ENCODE measurements around the gene GALNT10.

Gene GALNT10

DNA sequence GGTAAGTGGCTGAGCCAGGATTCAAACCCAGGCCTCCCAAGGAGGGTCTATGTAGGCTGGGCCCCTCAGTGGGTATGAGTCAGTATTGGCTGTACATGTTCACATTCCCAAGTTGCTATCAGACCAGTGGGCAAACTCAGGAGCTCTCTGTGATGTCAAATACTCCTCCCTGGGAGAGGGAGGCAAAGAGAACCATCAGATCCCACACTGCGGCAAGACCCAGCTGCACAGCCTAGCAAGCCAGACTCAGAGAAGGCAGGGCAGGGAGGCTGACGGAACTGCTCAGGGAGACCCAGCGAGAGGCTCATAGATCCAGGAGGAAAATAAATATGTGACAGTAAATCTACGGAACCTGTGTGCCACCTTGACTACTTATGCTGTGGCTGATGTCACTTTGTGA is 212.7 kb downstream of the GALNT10 start:
- Histone ChIP-seq H3K36me3 (no peaks in the 10 kb centered on the region), H3K27ac (no peak overlapping the region), H3K9me3 (ENCODE audit: severe bottlenecking) (no peaks in the 10 kb centered on the region), H3K27me3 (ENCODE audit: insufficient read depth, low read depth, severe bottlenecking) (no peaks in the 10 kb centered on the region), H3K4me3 (ENCODE audit: low read depth, low read length) (no peak overlapping the region)
- TF ChIP-seq, protein P1, sequence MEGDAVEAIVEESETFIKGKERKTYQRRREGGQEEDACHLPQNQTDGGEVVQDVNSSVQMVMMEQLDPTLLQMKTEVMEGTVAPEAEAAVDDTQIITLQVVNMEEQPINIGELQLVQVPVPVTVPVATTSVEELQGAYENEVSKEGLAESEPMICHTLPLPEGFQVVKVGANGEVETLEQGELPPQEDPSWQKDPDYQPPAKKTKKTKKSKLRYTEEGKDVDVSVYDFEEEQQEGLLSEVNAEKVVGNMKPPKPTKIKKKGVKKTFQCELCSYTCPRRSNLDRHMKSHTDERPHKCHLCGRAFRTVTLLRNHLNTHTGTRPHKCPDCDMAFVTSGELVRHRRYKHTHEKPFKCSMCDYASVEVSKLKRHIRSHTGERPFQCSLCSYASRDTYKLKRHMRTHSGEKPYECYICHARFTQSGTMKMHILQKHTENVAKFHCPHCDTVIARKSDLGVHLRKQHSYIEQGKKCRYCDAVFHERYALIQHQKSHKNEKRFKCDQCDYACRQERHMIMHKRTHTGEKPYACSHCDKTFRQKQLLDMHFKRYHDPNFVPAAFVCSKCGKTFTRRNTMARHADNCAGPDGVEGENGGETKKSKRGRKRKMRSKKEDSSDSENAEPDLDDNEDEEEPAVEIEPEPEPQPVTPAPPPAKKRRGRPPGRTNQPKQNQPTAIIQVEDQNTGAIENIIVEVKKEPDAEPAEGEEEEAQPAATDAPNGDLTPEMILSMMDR (IDR thresholded peaks at IDR 0.05; ENCODE audit: low read depth, low read length), result no peak
- DNase-seq, result no peak

DNA sequence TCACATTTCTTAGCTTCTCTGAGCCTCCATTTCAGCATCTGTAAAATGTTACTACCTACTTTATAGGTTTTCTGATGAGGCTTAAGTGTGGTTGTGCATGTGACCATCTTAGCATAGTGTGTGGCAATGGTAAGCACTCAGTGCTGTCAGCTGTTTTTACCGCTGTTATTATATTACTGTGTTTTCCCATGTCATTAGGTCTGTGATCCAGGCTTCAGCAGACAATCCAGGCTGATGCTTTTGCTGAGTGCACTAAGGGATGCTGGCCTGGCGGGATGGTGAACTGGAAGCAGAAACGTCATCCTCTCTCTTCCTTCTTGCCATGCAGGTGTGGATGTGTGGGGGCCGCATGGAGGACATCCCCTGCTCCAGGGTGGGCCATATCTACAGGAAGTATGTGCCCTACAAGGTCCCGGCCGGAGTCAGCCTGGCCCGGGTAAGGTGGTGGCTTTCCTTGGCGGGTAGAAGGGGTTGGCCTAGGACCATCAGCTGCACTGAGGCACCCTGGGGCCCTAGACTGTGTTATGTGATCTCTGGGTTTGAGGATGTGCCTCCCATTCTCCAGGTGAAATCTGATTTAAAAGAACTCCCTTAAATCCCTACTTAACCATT is 213.3 kb downstream of the GALNT10 start:
- TF ChIP-seq, protein P1 (IDR thresholded peaks at IDR 0.05; ENCODE audit: low read depth, low read length), result no peak
- Histone ChIP-seq H3K27ac (no peak overlapping the region), H3K4me3 (ENCODE audit: low read depth, low read length) (no peak overlapping the region), H3K36me3 (no peaks in the 10 kb centered on the region), H3K27me3 (ENCODE audit: insufficient read depth, low read depth, severe bottlenecking) (no peaks in the 10 kb centered on the region), H3K9me3 (ENCODE audit: severe bottlenecking) (no peaks in the 10 kb centered on the region)
- DNase-seq, result no peak

DNA sequence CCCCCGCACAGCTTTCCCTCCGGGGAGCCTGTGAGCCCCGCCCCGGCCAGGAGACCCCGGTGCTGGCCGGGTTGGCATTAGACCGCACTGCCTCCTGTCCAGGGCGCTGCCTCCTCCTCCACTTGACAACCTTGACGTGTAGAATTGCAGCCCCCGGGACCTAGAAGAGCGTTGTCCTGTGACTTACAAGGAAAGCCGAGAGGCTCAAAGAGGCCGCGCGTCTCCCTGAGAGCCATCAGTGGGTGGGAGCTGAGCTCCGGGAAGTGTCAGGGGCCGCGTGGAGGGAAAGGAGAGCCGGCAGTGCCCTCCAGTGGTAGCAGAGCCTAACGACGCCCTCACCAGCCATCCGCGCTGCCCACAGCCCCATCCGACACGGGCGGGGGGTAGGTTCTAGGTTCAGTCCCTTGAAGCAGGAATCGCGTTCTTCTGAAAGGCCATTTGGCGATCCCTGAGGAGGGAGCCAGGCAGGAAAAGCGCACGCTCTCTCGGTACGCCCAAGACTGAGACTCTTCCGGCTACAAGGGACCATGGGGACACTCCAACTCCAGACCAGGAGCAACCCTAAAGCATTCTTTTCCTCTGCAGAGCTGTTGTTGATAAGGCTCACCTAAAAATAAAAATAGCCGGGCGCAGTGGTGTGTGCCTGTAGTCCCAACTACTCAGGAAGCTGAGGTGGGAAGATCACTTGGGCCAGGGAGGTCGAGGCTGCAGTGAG is 214.7 kb downstream of the GALNT10 start:
- Histone ChIP-seq H3K27ac (no peak overlapping the region), H3K4me3 (ENCODE audit: low read depth, low read length) (peak overlapping the region; percentile 37), H3K27me3 (ENCODE audit: insufficient read depth, low read depth, severe bottlenecking) (no peaks in the 10 kb centered on the region), H3K36me3 (no peaks in the 10 kb centered on the region), H3K9me3 (ENCODE audit: severe bottlenecking) (no peaks in the 10 kb centered on the region)
- TF ChIP-seq, protein P1 (IDR thresholded peaks at IDR 0.05; ENCODE audit: low read depth, low read length), result peak; percentile 90
- peak; percentile 83 for DNase-seq

DNA sequence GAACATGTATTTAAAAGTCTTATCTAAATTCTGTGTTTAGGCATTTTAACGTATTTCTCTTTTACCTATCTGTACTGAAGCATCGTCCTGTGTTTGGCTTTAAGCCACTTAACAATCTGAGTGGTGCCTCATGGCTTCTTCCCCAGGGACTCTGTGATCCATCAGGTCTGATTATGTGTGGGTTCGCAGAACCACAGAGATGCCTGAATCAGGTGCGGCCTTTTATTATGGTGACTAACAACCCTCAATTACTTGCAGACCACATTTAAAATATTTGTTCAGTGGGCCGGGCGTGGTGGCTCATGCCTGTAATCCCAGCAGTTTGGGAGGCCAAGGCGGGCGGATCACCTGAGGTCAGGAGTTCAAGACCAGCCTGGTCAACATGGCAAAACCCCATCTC is 215.7 kb downstream of the GALNT10 start:
- H3K27me3 ChIP-seq (ENCODE audit: insufficient read depth, low read depth, severe bottlenecking), result no peaks in the 10 kb centered on the region
- H3K9me3 ChIP-seq (ENCODE audit: severe bottlenecking), result no peaks in the 10 kb centered on the region
- no peak for DNase-seq
- no peak overlapping the region for H3K4me3 ChIP-seq (ENCODE audit: low read depth, low read length)
- TF ChIP-seq, protein P1 (IDR thresholded peaks at IDR 0.05; ENCODE audit: low read depth, low read length), result no peak
- no peak overlapping the region for H3K27ac ChIP-seq
- H3K36me3 ChIP-seq, result no peaks in the 10 kb centered on the region

DNA sequence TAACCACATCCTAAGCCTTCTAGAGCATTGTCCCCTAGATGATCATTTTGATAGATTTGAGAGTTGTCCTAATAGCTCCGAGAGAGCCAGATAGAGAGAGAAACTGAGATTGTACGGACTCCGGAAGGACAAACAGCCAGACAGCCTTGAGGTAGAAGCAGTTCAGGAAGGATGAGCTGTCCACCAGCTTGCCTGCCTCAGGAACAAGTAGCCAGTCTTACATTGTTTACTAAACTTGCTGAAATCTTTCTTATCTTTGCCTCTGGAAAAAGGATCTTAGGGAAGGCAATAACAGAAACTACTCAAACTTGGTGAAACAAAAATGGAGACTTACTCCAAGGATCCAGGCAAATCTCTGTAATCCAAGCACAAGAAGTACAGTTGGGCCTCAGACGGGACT is 216.3 kb downstream of the GALNT10 start:
- Histone ChIP-seq H3K27ac (no peak overlapping the region), H3K9me3 (ENCODE audit: severe bottlenecking) (no peaks in the 10 kb centered on the region), H3K36me3 (no peaks in the 10 kb centered on the region), H3K4me3 (ENCODE audit: low read depth, low read length) (no peak overlapping the region), H3K27me3 (ENCODE audit: insufficient read depth, low read depth, severe bottlenecking) (no peaks in the 10 kb centered on the region)
- no peak for DNase-seq
- TF ChIP-seq, protein P1 (IDR thresholded peaks at IDR 0.05; ENCODE audit: low read depth, low read length), result no peak

Data from WERI-Rb-1 (cell line).